CMK (cell line): Measurements from ENCODE around the gene ALDOC.
A peak's percentile ranks its signal among the peaks of the same experiment; 100 is the strongest.

Source experiments
- DNase-seq: peaks from one replicate; pipeline ENCODE4 v3.0.0-alpha.2; 2010; ENCODE audit warnings: low read depth

Gene ALDOC

DNA sequence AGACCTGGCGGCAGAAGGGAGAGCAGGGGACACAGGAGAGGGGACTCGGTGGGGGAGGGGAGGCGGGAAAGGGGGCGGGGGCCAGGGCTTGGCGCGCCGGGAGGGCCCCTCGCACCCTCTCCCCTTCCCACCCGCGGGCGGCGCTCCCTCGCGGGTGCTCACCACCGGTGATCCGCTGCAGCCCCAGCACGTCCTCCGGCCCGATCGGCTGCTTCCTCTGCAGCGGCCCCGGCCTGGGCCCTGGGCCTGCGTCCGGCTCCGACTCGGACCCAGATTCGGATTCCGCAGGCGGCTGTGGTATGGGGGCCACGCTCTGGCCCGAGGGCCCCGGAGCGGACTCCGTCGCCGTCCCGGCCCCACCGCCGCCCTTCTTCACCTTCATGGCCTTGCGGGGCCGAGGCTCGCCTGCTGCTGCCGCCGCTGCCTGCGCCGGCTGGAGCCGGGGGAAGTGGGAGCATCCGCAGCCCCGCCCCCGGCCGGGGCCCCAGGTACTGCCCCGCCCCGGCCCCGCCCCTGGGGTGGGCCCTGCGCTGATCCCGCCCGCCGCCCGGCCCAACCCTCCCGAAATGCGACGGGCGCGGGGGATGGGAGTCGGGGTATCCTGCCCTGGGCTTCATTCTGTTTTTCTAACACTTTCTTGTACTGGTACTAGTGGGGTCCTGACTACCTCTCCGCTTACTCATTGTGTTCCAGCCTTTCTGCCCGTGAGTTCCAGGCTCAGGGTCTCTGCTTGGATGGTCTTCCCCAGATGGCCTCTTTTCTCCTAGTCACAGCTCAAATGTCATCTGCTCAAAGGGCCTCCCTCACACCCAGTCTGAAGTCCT, 24.3 kb downstream of the ALDOC start, which contains the start of gene UNC119:
UNC119 (minus strand) TSS at position 449 of the 824 bp plus-strand sequence; CDS start at position 382, 67 bp downstream.
- DNase-seq, result peak; percentile 45

DNA sequence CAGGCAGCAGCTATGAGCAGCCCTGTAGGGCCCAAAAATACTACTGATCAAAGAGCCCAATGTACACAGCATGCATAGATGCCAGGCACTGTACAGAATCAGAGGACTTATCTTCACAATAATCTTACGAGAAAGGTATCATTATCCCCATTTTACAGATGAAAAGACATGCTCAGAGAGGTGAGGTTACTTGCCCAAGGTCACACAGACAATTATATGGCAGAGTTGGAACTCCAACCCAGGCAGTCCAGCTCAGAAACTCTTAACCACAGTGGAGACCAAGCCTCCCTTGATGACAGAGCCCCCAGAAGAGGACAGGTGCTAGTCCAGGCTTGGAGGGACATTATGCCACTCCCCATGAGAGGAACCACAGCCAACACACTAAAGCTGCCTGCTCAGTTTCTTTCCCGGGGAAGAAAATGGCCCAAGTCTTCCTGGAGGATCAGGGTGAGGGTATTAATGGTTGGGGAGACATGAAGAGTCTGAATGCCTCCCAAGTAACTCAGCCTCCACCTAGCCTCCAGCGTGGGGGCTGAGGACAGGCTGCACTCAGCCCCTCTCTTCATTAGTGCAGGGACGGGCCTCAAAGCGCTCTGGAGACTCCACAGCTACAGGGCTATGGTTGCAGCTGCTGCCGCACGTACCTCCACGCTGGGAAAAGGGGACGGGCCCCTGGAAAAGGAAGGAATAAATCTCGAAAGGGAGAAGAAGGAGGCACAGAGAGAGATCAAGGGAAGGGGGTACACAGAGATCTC, 25.1 kb downstream of the ALDOC start:
- DNase-seq, result no peak

DNA sequence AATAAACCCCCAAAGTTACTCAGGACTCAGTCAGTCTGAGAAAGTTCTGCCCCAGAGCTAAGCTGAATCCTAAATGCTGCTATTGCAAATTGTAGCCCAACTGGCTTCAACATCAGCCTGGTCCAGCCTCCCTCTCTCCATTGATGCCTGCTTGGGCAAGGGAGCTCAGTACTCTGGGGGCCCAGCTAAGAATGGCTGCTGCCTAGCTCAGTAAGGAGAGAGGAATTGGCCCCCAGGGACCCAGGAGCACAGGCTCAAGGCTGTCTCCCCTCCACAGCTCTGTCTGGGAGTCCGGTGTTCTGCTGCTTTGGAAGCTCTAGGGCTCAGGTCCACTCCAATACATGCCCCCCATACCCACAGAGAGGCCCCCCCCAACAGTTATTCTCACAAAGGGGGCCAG, 25.8 kb downstream of the ALDOC start:
- DNase-seq, result no peak

DNA sequence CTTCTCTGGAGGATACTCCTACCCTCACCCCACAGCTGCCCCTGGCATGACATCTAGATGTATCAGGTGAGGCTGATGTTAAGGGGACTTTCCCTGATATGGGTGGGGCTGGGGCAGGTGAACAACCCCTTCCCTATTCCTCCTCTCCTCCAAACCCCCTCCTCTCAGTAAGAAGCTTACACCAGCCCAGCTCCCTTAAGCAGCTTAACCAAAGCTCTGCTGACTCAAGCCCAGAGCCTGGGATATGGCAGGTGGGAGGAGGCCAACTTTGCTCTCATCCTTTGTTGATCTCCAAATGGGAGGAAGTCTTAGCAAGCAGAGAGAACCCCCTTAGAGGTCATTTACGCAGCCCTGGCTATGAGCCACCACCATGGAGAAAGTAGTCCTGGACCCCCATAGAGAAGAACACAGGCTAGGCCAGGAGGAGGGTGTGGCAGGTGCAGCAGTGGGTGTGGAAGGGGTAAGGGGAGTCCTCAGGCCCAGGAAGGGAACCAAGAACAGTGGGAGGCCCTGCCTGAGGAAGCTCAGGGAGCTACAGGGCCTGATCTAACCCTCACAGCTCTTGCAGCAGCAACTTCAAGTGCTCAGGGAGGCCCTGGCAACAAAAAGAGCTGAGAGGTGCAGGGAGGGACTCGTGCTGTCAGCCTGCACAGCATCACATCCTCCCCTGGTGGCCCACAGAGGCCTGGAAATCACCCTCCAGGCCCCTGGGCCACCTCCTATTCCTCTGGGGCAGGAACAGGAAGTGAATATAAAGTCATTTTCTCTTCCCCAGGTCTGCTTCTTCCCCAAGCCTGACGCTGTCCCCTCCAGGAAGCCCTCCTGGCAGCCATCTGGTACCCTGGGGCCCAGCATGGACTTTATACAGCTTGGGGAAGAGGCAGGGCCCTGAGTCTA, 27.2 kb downstream of the ALDOC start:
- DNase-seq, result no peak

DNA sequence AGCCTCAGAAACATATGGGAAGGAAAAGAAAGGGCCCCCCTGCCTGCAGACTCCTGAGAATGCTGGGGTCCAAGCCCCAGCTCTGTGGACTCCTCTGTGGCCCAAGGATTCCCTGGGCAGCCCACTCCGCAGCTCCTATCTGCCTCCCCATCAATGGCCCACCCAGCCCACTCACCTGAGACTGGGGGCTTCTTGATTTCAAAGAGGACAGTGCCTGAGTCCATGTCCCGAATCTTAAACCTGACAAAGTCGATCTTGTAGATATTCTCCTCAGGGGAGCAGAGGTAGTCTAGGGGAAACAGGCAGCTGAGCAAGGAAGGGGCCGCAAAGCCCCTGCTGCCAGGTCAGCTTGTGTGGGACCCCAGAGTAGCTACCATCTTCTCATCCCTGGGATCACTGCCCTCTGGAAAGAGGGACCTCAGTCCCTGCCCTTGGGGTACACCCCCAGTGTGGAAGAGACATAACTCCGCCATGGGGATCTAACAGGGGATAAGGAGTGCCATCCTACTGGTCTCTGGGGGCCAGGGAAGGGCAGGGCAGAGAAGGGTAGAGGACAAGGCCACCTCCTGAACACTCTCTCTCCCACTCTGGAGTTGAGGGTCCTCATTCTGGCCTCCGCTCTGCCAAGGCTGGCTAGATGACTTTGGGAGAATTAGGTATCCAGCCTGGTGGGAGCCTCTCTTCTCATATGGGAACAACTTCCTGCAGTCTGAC, 28.1 kb downstream of the ALDOC start:
- DNase-seq, result no peak

DNA sequence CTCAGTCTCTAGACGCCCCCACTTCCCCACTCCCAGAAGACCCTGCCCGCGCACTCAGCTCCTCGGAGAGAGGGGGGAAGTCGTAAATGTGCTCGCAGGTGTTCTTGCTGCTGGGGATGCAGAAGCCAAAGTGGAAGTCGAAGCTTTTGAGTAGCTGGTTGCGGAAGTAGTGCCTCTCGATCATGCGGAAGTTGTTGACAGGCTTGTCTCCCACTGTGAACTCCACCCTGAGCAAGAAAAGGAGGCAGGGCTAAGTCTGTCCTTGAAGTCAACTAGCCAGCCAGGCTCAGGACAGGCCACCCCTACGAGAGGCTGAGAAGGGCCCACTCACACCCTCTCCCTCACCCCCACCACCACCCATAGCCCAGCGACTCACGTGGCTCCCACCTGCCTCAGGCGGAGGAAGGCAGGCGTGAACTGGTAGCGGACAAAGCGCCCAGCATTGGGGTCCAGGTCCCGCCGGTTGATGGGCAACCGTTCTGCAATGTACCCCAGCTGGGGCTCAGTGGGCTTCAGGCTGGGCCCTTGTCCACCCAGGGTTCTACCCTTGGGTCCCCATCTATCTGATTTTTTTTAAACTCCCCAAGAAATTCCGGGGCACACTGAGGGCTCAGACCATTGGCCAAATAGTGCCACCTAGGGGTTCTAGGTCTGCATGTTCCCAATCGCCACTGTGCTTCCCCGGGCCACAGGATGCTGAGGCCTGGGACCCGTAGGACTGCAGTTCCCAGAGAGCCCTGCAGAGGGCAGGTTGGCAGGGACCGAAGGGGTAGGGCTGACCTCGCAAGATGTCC, 28.9 kb downstream of the ALDOC start:
- peak; percentile 73 for DNase-seq

DNA sequence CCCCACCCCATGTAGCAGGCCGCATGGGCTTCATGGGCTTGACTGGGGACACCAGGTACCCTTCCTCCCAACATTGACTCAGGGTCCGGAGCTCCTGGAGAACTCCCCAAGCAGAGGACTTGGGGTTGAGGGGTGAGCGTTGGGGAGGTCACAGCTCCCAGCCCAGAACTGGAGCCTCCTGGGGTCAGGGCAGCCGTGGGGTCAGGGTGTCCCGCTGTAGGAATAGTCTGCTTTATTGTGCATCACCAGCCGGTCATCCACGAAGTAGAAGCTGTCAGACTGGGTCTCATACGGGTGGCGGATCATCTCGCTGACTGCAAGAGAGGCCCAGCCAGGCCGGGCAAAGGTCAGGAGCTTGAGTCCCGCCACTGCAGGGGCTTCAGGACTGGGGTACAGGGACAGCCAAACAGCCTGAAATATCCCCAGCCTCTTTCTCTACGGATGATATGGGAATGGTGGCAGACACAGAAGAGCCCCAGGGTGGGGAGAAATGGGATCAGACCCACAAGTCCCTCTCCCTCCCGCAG, 29.5 kb downstream of the ALDOC start:
- no peak for DNase-seq

DNA sequence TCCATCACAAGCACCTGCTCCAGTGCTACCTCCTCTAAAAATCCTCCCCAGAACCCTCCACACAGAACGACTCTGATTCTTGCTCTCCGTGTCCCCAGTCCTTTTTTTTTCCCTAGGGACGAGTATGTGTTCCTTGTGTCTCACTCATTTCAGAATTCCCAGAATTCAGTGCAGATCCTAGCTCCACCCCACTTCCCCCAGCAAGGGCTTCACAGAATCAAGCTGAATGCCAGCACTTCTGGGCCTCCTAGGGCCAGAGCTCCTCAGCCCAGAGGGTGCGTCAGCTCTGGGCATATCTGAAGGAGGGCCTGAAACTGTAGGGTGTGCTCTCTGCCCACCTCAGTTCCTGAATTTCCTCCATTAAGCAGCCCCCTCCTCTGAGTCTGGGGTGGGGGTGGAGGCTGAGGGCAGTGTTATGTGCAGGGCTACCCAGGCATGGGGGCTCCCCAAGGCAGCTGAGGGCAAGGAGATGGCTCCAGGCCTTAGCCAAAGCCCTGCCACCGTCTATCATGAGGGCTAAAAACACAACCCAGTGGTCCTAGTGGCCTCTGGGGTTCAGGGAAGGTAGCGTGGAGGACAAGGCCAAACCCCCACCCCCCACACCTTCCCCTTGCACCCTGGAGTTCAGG, 30.8 kb downstream of the ALDOC start:
- no peak for DNase-seq

DNA sequence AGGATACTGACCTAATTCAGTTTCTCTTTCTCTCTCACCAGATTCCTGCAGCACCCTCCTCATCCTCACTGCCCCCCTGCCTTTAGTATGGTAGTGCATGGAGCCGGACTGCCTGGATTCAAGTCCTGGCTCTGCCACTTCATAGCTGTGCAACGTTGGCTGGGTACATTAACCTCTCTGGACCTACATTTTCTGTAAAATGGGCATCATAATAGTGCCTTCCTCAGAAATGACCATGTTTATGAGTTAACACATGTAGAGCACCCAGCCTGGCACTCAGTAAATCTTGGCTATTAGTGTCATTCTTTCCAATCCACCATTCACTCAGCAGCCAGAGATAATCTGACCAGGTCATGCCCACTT, 31.6 kb downstream of the ALDOC start:
- no peak for DNase-seq

DNA sequence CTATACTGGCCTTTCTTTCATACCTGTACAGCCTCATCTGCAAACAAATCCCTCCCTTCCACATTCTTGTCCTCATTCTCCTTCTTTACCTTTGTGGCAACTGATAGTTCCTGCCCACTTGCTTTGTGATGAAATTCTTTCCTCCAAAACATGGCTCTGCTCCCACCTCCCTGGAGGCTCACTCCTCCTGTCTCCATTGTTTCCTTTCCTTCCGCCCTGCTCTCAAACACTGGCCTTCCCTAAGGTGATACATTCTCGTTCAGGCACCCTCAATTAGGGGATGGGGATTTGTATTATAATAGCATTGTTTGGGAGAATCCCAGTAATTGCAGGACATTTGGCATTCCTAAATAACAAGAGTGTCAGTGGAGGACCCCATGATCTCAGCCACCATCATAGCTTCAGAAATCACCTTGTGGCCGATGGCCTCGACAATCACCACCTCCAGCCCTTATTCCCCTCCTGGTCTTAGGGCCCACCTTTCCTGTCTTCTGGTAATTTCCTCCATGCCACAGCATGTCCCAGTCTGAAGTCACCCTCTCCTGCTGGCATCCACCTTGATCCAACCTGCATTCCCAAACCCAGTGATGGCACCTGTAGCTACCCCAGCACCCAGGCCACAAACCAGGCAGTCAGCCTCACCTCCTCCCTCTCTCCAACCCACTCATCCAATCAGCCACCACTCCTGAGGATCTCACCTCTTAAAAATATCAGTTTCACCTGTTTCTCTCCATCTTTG, 32.1 kb downstream of the ALDOC start:
- DNase-seq, result no peak

DNA sequence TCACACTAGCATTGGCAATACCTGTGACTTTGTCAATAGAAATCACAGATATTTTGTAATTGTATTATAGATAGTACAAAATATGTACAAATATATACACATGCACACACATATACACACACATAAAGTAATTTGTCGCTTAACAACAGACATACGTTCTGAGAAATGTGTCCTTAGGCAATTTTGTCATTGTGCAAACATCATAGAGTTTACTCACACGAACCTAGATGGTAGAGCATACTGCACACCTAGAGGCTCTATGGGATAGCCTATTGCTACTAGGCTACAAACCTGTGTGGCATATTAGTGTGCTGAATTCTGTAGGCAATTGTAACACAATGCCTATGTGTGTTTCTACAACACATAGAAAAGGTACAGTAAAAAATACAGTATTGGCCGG, 35.3 kb downstream of the ALDOC start:
- DNase-seq, result no peak

DNA sequence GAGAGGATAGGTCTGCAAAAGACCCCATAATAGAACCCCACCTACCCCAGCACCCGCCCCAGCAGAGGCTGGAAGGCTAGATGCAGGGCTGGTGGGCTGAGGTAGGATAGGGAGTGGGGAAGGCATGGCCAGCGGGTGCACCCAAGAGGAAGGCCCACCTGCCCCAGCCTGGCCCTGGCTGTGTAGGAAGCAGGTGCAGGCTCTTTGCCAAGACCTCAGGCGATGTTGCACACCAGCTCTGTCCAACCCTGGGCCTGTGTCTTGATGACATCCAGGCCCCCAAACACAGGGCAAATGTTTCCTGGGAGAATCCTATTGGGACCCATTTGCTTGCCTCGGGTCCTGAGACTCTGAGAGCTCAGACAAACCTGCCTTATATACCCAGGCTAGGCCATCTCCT, 36.5 kb downstream of the ALDOC start:
- no peak for DNase-seq

DNA sequence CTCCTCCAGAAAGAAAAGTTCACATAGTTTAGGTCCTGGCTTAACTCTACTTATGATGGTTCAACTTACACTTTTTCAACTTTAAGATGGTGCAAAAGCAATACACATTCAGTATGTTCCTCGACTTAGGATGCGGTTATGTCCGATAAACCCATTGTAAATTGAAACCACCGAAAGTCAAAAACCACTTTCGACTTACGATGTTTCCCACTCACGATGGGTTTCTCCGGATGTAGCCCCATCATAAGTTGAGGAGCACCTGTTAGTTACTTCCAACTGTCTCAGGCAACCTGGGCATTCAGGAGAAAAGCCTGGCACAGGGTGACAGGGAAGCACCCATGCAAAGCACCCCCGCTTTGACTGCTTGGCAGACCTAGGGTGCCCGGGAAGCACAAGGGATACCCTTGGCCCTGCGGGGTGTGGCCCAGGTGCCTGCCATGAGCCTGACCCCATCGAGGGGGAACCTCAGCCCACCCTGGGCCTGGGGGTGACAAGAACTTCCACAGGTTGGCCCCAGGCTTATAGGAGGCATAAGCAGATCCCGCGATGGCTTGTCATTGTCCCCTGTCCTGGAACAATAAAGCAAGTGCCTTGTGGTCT, 38.3 kb downstream of the ALDOC start:
- no peak for DNase-seq

DNA sequence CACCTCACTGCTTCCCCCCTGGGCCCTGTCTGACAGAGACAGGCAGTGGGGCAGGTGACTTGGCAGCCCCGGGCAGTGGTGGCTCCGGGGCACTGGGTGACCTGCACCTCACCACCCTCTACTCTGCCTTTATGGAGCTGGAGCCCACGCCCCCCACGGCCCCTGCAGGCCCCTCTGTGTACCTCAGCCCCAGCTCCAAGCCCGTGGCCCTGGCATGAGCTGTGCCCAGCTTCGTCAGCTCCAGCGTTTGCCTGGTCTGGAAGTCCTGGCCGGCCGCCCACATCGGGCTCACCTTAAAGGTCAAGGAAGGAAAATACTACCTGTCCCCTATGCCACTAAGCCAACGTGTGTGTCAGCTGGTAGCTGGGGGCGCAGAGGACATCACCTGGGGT, 39.5 kb downstream of the ALDOC start:
- DNase-seq, result no peak

DNA sequence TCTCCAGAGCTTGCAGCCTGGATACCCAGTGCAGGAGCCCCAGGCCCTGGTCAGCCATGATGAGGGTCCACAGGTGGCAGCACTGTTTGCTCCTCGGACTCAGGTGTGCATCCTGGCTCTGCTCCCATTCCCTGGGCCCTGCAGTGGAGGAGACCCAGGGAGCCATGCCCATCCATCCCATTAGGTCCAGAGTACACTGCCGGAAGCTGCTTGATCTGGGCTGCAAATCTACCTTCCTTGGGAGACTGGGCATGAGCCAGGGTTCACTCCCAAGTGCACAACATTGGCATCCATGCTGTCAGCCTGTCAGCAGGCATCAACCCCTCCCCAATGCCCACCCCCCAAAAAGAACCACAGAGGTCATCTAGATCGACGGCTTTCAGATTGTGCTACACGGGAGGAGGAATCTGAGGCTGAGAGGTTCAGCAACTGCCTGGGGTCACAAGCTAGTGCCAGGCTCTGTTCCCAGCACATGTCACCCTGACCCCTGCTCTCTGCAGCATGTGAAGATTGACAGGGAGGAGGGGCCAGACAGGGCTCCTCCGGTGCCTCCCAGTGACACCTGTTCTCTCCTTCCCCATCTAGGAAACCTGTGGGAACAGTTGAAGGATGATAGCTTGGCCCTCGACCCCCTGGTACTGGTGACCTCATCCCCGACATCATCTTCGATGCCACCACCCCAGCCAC, 40.0 kb downstream of the ALDOC start:
- no peak for DNase-seq

DNA sequence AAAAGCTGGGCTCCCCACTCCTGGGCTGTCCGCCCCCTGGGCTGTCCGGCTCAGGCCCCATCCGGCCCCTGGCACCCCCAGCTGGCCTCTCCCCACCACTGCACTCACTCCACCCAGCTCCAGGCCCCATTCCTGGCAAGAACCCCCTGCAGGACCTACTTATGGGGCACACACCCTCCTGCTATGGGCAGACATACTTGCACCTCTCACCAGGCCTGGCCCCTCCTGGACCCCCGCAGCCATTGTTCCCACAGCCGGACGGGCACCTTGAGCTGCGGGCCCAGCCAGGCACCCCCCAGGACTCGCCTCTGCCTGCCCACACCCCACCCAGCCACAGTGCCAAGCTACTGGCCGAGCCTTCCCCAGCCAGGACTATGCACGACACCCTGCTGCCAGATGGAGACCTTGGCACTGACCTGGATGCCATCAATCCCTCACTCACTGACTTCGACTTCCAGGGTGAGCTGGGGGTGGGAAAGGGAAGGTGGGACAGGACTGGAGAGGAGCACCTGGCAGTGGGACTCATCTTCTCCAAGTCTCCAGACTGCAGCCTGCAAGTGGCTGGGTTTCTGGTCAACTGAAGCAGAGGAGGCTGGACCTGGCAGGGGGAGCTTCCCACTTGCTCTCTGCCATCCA, 41.8 kb downstream of the ALDOC start:
- DNase-seq, result no peak

DNA sequence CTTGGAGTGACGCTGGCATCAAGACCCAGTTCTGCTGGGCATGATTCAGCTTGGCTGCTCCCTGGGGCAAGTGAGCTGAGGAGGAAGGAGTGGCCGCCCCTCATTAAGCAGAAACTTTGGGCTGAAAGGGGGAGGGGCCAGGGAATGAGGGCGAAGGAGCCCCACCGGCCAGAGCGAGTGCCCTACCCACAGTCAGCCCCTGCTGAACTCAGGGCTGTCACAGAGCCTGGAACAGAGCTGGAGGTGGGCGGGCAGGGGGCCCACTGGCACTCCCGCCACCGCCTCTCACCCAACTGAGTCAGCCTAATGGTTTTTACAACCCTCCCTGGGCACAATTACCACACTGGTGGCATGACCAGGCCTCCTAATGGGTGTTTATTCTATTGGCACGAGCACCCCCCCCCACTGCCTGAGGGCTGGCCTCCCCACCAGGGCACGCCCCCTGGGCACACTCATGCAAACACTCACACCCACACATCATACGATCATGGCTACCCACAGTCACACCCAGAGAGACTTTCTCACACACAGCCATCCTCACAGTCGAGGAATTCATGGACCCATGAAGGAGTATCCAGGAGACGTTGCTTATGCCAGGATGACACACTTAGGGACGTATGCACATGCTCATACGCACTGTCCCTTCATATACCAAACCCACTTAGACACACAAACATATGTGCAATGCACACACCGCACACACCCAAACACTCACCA, 43.4 kb downstream of the ALDOC start:
- DNase-seq, result no peak
